WTC11 (cell line): Measurements from ENCODE around the gene RABEP2.

ENCODE experiments used
- IRF2 ChIP-seq: sonication (generic); formaldehyde crosslinking; IDR thresholded peaks from 2 replicates; pipeline ENCODE4 v1.8.0; 2022; ENCODE audit warnings: low read depth, missing genetic modification reagents, borderline replicate concordance
- TEAD1 ChIP-seq: sonication (generic); formaldehyde crosslinking; IDR thresholded peaks from 2 replicates; pipeline ENCODE4 v1.8.0; 2022; ENCODE audit warnings: mild to moderate bottlenecking, missing genetic modification reagents
- TF ChIP-seq, protein P1 (sequence below): fragments of 200-600 bp; IDR thresholded peaks from 2 replicates; pipeline ENCODE4 v1.8.0; 2022; ENCODE audit warnings: antibody characterized with exemption
- TF ChIP-seq, protein P2 (sequence below): sonication (generic); formaldehyde crosslinking; IDR thresholded peaks from 2 replicates; pipeline ENCODE4 v1.8.0; 2022; ENCODE audit warnings: mild to moderate bottlenecking, missing genetic modification reagents
- TF ChIP-seq, protein P3 (sequence below): fragments of 250-450 bp; sonication (Bioruptor Pico); conservative IDR thresholded peaks from 2 replicates; pipeline ENCODE4 v1.9.0; 2021; ENCODE audit warnings: mild to moderate bottlenecking
- TF ChIP-seq, protein P4 (sequence below): sonication (generic); formaldehyde crosslinking; IDR thresholded peaks from 2 replicates; pipeline ENCODE4 v1.8.1; 2022; ENCODE audit warnings: missing genetic modification reagents, borderline replicate concordance
- TF ChIP-seq, protein P5 (sequence below): sonication (generic); formaldehyde crosslinking; conservative IDR thresholded peaks from 2 replicates; pipeline ENCODE4 v1.8.1; 2023; ENCODE audit warnings: mild to moderate bottlenecking, low read depth, missing genetic modification reagents, moderate library complexity

DNA sequence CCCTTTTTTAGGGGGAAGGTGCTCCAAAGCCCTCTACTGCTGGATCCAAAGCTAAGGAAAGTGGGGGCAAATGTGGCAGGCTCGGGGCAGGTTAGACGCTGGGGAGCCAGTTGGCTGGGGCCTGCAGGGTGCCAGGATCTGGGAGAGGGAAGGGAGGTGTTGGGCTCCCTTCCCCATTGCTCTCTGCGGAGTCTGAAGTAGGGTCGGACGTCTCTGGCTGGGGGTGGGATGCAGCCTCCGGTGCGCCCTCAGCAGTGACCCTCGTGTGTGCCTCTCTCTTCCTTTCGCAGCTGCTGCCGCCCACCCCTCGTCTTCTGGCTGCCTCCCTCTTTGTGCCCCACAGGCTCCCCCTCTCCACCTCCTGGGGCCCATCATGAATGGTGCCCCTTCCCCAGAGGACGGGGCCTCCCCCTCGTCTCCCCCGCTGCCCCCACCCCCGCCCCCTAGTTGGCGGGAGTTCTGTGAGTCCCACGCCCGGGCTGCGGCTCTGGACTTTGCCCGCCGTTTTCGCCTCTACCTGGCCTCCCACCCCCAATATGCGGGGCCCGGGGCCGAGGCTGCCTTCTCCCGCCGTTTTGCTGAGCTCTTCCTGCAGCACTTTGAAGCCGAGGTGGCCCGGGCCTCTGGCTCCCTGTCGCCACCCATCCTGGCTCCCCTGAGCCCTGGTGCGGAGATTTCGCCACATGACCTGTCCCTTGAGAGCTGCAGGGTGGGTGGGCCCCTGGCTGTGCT lies 59.1 kb downstream of the RABEP2 start:
- TF ChIP-seq, protein P1, sequence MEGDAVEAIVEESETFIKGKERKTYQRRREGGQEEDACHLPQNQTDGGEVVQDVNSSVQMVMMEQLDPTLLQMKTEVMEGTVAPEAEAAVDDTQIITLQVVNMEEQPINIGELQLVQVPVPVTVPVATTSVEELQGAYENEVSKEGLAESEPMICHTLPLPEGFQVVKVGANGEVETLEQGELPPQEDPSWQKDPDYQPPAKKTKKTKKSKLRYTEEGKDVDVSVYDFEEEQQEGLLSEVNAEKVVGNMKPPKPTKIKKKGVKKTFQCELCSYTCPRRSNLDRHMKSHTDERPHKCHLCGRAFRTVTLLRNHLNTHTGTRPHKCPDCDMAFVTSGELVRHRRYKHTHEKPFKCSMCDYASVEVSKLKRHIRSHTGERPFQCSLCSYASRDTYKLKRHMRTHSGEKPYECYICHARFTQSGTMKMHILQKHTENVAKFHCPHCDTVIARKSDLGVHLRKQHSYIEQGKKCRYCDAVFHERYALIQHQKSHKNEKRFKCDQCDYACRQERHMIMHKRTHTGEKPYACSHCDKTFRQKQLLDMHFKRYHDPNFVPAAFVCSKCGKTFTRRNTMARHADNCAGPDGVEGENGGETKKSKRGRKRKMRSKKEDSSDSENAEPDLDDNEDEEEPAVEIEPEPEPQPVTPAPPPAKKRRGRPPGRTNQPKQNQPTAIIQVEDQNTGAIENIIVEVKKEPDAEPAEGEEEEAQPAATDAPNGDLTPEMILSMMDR, result no peak
- TF ChIP-seq IRF2 (CRISPR knock-in tag) (no peak), TEAD1 (no peak)
- TF ChIP-seq, protein P2, sequence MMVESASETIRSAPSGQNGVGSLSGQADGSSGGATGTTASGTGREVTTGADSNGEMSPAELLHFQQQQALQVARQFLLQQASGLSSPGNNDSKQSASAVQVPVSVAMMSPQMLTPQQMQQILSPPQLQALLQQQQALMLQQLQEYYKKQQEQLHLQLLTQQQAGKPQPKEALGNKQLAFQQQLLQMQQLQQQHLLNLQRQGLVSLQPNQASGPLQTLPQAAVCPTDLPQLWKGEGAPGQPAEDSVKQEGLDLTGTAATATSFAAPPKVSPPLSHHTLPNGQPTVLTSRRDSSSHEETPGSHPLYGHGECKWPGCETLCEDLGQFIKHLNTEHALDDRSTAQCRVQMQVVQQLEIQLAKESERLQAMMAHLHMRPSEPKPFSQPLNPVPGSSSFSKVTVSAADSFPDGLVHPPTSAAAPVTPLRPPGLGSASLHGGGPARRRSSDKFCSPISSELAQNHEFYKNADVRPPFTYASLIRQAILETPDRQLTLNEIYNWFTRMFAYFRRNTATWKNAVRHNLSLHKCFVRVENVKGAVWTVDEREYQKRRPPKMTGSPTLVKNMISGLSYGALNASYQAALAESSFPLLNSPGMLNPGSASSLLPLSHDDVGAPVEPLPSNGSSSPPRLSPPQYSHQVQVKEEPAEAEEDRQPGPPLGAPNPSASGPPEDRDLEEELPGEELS (CRISPR knock-in tag), result no peak
- TF ChIP-seq, protein P3, sequence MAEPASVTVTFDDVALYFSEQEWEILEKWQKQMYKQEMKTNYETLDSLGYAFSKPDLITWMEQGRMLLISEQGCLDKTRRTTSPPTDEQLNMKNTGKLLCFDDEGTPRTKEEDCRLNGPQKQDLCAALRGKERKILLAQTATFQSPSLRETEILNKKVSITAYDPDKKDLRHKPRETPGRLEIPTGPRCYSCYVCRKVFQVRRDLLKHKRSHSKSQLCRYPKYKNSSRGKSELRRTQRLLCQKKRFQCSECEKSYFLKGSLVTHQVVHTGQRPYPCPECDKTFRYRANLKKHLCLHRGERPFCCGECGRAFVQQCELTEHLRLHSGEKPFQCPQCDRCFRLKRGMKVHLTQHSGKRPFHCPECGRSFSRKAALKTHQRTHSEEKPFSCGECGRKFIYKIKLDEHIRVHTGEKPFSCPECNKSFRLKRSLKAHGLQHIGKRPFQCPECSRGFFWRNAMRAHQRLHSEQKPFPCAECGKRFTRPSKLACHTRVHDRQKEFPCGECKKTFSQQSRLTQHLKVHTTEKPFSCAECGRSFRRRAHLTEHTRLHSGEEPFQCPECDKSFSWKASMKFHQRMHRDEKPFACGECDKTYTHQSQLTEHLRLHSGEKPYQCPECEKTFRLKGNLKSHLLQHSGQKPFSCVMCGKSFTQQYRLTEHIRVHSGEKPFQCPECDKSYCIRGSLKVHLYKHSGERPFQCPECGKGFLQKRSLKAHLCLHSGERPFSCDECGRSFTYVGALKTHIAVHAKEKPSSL (CRISPR knock-in tag), result no peak
- TF ChIP-seq, protein P4, sequence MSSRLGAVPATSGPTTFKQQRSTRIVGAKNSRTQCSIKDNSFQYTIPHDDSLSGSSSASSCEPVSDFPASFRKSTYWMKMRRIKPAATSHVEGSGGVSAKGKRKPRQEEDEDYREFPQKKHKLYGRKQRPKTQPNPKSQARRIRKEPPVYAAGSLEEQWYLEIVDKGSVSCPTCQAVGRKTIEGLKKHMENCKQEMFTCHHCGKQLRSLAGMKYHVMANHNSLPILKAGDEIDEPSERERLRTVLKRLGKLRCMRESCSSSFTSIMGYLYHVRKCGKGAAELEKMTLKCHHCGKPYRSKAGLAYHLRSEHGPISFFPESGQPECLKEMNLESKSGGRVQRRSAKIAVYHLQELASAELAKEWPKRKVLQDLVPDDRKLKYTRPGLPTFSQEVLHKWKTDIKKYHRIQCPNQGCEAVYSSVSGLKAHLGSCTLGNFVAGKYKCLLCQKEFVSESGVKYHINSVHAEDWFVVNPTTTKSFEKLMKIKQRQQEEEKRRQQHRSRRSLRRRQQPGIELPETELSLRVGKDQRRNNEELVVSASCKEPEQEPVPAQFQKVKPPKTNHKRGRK, result no peak
- TF ChIP-seq, protein P5, sequence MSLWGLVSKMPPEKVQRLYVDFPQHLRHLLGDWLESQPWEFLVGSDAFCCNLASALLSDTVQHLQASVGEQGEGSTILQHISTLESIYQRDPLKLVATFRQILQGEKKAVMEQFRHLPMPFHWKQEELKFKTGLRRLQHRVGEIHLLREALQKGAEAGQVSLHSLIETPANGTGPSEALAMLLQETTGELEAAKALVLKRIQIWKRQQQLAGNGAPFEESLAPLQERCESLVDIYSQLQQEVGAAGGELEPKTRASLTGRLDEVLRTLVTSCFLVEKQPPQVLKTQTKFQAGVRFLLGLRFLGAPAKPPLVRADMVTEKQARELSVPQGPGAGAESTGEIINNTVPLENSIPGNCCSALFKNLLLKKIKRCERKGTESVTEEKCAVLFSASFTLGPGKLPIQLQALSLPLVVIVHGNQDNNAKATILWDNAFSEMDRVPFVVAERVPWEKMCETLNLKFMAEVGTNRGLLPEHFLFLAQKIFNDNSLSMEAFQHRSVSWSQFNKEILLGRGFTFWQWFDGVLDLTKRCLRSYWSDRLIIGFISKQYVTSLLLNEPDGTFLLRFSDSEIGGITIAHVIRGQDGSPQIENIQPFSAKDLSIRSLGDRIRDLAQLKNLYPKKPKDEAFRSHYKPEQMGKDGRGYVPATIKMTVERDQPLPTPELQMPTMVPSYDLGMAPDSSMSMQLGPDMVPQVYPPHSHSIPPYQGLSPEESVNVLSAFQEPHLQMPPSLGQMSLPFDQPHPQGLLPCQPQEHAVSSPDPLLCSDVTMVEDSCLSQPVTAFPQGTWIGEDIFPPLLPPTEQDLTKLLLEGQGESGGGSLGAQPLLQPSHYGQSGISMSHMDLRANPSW (CRISPR knock-in tag), result no peak
